IMR-90 (cell line): Measurements from ENCODE around the gene PDE4B. TPM values are rescaled to one million over a fixed set of nuclear protein-coding genes. Genes with fewer than 3 reads are reported as not detected.

Source experiments
- ATAC-seq: fragments of 200-7000 bp; cut with Tn5 transposase; 2 replicates; pipeline ENCODE4 v1.9.1; 2020; ENCODE audit warnings: low read depth, mild to moderate bottlenecking, moderate library complexity
- BruUV-seq: library from RNA; stranded (reverse); fragments of 400-500 nt; replicated peaks from 2 replicates; lab custom pipeline; 2021; lab: Mats Ljungman, UMichigan
- CTCF ChIA-PET: fragments of 300-600 bp; formaldehyde crosslinking; extraction: SDS; loops from one replicate; lab custom pipeline; 2021; ENCODE audit warnings: antibody characterized with exemption; lab: Yijun Ruan, JAX
- POLR2A ChIA-PET: fragments of 300-600 bp; sonication (Branson Sonifier 250); formaldehyde crosslinking; loops from one replicate; lab custom pipeline; 2022; ENCODE audit warnings: antibody characterized with exemption; ENCODE audit not compliant: unreplicated experiment; lab: Charles Lee
- DNase-seq: peaks from one replicate; pipeline ENCODE4 v3.0.0; 2013
- H2AFZ ChIP-seq: replicated peaks from 2 replicates; pipeline ENCODE3; 2013; ENCODE audit warnings: low read length, mild to moderate bottlenecking; ENCODE audit not compliant: poor library complexity
- H2AK5ac ChIP-seq: 2 replicates; pipeline ENCODE4 v1.6.1; 2013; ENCODE audit warnings: low read depth, low read length, inconsistent platforms
- H2AK9ac ChIP-seq: replicated peaks from 2 replicates; pipeline ENCODE3; 2013; ENCODE audit warnings: mild to moderate bottlenecking, low read depth, low read length, moderate library complexity; ENCODE audit not compliant: poor library complexity
- H2BK120ac ChIP-seq: 2 replicates; pipeline ENCODE4 v1.6.1; 2013; ENCODE audit warnings: low read depth, low read length, inconsistent platforms
- H2BK15ac ChIP-seq: 3 replicates; pipeline ENCODE4 v1.6.1; 2013; ENCODE audit warnings: low read depth, low read length, inconsistent platforms
- H2BK20ac ChIP-seq: 2 replicates; pipeline ENCODE4 v1.6.1; 2013; ENCODE audit warnings: low read depth, mild to moderate bottlenecking, inconsistent platforms, low read length, moderate library complexity
- H2BK5ac ChIP-seq: 2 replicates; pipeline ENCODE4 v1.6.1; 2013; ENCODE audit warnings: mild to moderate bottlenecking, low read depth, low read length, inconsistent platforms; ENCODE audit not compliant: poor library complexity, severe bottlenecking
- H3K14ac ChIP-seq: replicated peaks from 2 replicates; pipeline ENCODE4 v1.6.1; 2013; ENCODE audit warnings: low read depth, low read length, inconsistent platforms
- H3K18ac ChIP-seq: 2 replicates; pipeline ENCODE4 v1.6.1; 2013; ENCODE audit warnings: low read depth, low read length, control low read depth
- H3K23ac ChIP-seq: 2 replicates; pipeline ENCODE4 v1.6.1; 2013; ENCODE audit warnings: low read depth, low read length, inconsistent platforms
- H3K27ac ChIP-seq: 2 replicates; pipeline ENCODE4 v1.5.1; 2013; ENCODE audit warnings: mild to moderate bottlenecking, control low read depth, low read length; ENCODE audit not compliant: insufficient read depth
- H3K27me3 ChIP-seq: 2 replicates; pipeline ENCODE4 v1.6.1; 2013; ENCODE audit warnings: low read length; ENCODE audit not compliant: control insufficient read depth, insufficient read depth
- H3K36me3 ChIP-seq: 2 replicates; pipeline ENCODE4 v1.6.1; 2013; ENCODE audit warnings: low read length, mixed read lengths; ENCODE audit not compliant: control insufficient read depth, insufficient read depth
- H3K4ac ChIP-seq: 2 replicates; pipeline ENCODE4 v1.6.1; 2013; ENCODE audit warnings: low read depth, low read length, inconsistent platforms
- H3K4me1 ChIP-seq: 2 replicates; pipeline ENCODE4 v1.6.1; 2013; ENCODE audit warnings: low read length, mixed read lengths; ENCODE audit not compliant: control insufficient read depth, insufficient read depth
- H3K4me2 ChIP-seq: 2 replicates; pipeline ENCODE4 v1.6.1; 2013; ENCODE audit warnings: low read depth, mild to moderate bottlenecking, control low read depth, low read length, moderate library complexity
- H3K4me3 ChIP-seq: 2 replicates; pipeline ENCODE4 v1.5.1; 2013; ENCODE audit warnings: low read depth, mild to moderate bottlenecking, control low read depth, low read length, moderate library complexity; ENCODE audit not compliant: insufficient read depth
- H3K56ac ChIP-seq: 2 replicates; pipeline ENCODE4 v1.6.1; 2013; ENCODE audit warnings: low read length, inconsistent platforms; ENCODE audit not compliant: insufficient read depth; ENCODE audit errors: extremely low read depth
- H3K79me1 ChIP-seq, 2 experiments: 2 replicates each; pipeline ENCODE4 v1.6.1; 2013; ENCODE audit warnings: low read length in 2 of 2, inconsistent platforms in 1 of 2, low read depth in 1 of 2
- H3K9ac ChIP-seq: 2 replicates; pipeline ENCODE4 v1.6.1; 2013; ENCODE audit warnings: low read depth, low read length, control low read depth
- H3K9me1 ChIP-seq: 2 replicates; pipeline ENCODE4 v1.6.1; 2013; ENCODE audit warnings: low read length, inconsistent platforms; ENCODE audit not compliant: insufficient read depth
- H3K9me3 ChIP-seq: 2 replicates; pipeline ENCODE4 v1.6.1; 2013; ENCODE audit warnings: low read length; ENCODE audit not compliant: control insufficient read depth, insufficient read depth
- H4K20me1 ChIP-seq: 2 replicates; pipeline ENCODE4 v1.6.1; 2013; ENCODE audit warnings: low read length, inconsistent platforms; ENCODE audit not compliant: insufficient read depth
- H4K5ac ChIP-seq: 2 replicates; pipeline ENCODE4 v1.6.1; 2013; ENCODE audit warnings: mild to moderate bottlenecking, low read depth, low read length, control low read depth
- H4K8ac ChIP-seq, 2 experiments: 2 replicates each; pipeline ENCODE4 v1.6.1; 2013; ENCODE audit warnings: low read depth in 2 of 2, low read length in 2 of 2, control low read depth in 1 of 2, inconsistent platforms in 1 of 2
- H4K91ac ChIP-seq: 2 replicates; pipeline ENCODE4 v1.6.1; 2013; ENCODE audit warnings: low read depth, low read length, inconsistent platforms; ENCODE audit not compliant: insufficient read depth
- CHD1 ChIP-seq: IDR thresholded peaks from 2 replicates; pipeline ENCODE4 v1.6.1; 2012; ENCODE audit warnings: low read depth, low read length, improper control_type of control experiment
- MAZ ChIP-seq: IDR thresholded peaks from 2 replicates; pipeline ENCODE4 v1.6.1; 2012; ENCODE audit warnings: low read depth, mild to moderate bottlenecking, low read length, improper control_type of control experiment, moderate library complexity, borderline replicate concordance
- MXI1 ChIP-seq: IDR thresholded peaks from 2 replicates; pipeline ENCODE4 v1.6.1; 2012; ENCODE audit warnings: low read depth, mild to moderate bottlenecking, low read length, moderate library complexity, borderline replicate concordance
- NFE2L2 ChIP-seq: fragments of 150-350 bp; IDR thresholded peaks from 2 replicates; pipeline ENCODE4 v1.6.1; 2016; ENCODE audit warnings: low read depth, mild to moderate bottlenecking, low read length
- POLR2A ChIP-seq: IDR thresholded peaks from 2 replicates; pipeline ENCODE4 v1.6.1; 2012; ENCODE audit warnings: mild to moderate bottlenecking, low read depth, low read length
- RAD21 ChIP-seq: IDR thresholded peaks from 2 replicates; pipeline ENCODE4 v1.6.1; 2012; ENCODE audit warnings: low read length, improper control_type of control experiment
- SMC3 ChIP-seq: fragments of 150-350 bp; IDR thresholded peaks from 2 replicates; pipeline ENCODE4 v1.6.1; 2016; ENCODE audit warnings: low read depth, mild to moderate bottlenecking, antibody characterized with exemption, low read length, moderate library complexity
- WGBS, 2 experiments: methylation state at CpG; one replicate each; pipeline versions ENCODE4 v1.1.5 to v1.1.7; 2013; ENCODE audit warnings: missing lambda C conversion rate in 2 of 2; ENCODE audit not compliant: insufficient read length in 1 of 2; ENCODE audit errors: extremely low coverage in 2 of 2; 5-methylcytosine and 5-hydroxymethylcytosine counted together
- dilution Hi-C: fragments of 300-500 bp; cut with HindIII; formaldehyde crosslinking; loops from one replicate; pipeline ENCODE4 v1.14.3; 2018; ENCODE audit warnings: low sequenced_read_pairs; ENCODE audit not compliant: unreplicated experiment
- in situ Hi-C: fragments of 300-500 bp; cut with MboI; formaldehyde crosslinking; loops from 3 replicates; pipeline ENCODE4 v1.14.3; 2019; ENCODE audit warnings: low sequenced_read_pairs, inconsistent platforms, mixed read lengths
- intact Hi-C: fragments of 100-400 bp; cut with micrococcal nuclease; formaldehyde crosslinking; loops from 2 replicates; pipeline ENCODE4 v1.10.0; 2022
- polyA plus RNA-seq, 3 experiments: library from polyadenylated mRNA; depleted of rRNA; stranded (reverse); fragments of >200 nt; gene quantifications; 2 replicates each; pipeline ENCODE4 v1.2.3, GENCODE V29; 2012; ENCODE audit warnings: low replicate concordance in 1 of 3
- total RNA-seq: library from RNA; depleted of rRNA; stranded (reverse); fragments of >200 nt; gene quantifications from 2 replicates; pipeline ENCODE4 v1.2.3, GENCODE V29; 2012
- TF ChIP-seq, protein P1 (sequence below): fragments of 150-350 bp; IDR thresholded peaks from 2 replicates; pipeline ENCODE4 v1.6.1; 2016; ENCODE audit warnings: low read depth, mild to moderate bottlenecking, low read length, moderate library complexity, borderline replicate concordance

The PDE4B gene
- total and polyA plus RNA-seq, 2 of the 4 experiments (the other 2 are of a cell fraction): 5.8 to 21.3 TPM

DNA sequence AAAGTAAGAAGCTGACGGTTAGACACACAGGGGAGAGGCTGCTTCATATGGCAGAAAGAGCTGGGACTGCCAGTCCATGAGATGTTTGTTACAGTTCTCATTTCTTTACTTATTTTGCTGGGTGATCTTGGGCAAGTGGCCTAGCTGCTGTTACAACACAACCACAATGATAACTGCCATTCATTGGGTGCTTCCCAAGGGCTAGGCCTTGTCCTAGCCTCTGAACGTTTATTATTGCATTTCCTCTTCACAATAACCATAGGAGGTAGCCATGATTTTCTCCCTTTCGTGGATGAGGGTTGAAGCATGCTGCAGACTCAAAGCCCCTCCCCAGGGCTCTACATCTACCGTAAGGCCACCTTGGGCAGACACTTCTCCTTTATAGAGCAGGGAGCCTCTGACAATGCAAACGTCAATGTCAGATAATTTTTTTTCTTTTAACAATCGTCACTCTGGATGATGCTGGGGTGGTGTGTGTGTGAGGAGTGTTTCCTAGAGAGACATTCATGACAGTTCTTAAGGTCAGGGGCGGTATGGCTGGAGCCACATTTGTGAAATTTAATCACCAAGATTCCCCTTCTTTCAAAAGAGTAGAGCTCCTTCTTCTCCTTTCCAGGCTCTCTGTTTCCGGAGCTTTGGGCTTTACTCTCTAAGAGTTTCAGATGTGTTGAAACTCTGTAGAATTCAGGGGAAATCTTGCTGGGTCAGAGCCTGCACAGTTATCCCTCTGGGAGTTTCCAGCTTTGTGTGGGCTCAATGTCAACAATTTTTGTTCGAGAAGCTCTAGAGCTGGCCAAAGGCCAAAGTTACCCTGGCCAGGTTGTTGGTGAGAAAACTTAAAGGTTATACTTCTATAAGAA is 602.7 kb downstream of the PDE4B start:
- ATAC-seq (peak; percentile 35; the same call in 1 of the 2 replicates), DNase-seq (peak; percentile 61)
- no peaks in the 10 kb centered on the region for H4K20me1 ChIP-seq
- no peak overlapping the region for H4K5ac ChIP-seq
- 0 out of 2 replicates have a peak overlapping the region, but pooled peaks have one; percentile 24 for H3K14ac ChIP-seq
- ChIA-PET POLR2A (no interaction called here), CTCF (interaction anchor here (1.0 to 1.1 kb wide), 4 partner anchors 9 to 51 kb away, joined by 3 to 5 read pairs (median 4); no protein-coding TSS in a partner anchor)
- no peak overlapping the region for H2BK120ac ChIP-seq
- no peak overlapping the region for H3K9ac ChIP-seq
- no CpG with 5 or more reads among the region's 9 CpGs for WGBS, 2 experiments
- peak overlapping the region; percentile 6 for H2AFZ ChIP-seq
- H2BK15ac ChIP-seq: no peak overlapping the region
- H3K36me3 ChIP-seq: no peaks in the 10 kb centered on the region
- no peaks in the 10 kb centered on the region for H3K27me3 ChIP-seq
- H2AK9ac ChIP-seq: no peak overlapping the region
- H3K79me1 ChIP-seq: no peaks in the 10 kb centered on the region
- no peak overlapping the region for H3K4me2 ChIP-seq
- no peak for TF ChIP-seq SMC3
- TF ChIP-seq MAZ: no peak
- no peak for TF ChIP-seq RAD21
- TF ChIP-seq MXI1: no peak
- TF ChIP-seq, protein P1, sequence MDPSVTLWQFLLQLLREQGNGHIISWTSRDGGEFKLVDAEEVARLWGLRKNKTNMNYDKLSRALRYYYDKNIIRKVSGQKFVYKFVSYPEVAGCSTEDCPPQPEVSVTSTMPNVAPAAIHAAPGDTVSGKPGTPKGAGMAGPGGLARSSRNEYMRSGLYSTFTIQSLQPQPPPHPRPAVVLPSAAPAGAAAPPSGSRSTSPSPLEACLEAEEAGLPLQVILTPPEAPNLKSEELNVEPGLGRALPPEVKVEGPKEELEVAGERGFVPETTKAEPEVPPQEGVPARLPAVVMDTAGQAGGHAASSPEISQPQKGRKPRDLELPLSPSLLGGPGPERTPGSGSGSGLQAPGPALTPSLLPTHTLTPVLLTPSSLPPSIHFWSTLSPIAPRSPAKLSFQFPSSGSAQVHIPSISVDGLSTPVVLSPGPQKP: no peak
- TF ChIP-seq POLR2A: no peak
- no peak for TF ChIP-seq CHD1
- TF ChIP-seq NFE2L2: no peak
- no peak overlapping the region for H2BK20ac ChIP-seq
- no peaks in the 10 kb centered on the region for H3K9me1 ChIP-seq
- no peak overlapping the region for H4K8ac ChIP-seq
- dilution Hi-C loops (no loop called here), intact Hi-C loops (no loop called here), in situ Hi-C loops (no loop called here)
- no peak overlapping the region for H3K56ac ChIP-seq
- H4K91ac ChIP-seq: no peak overlapping the region
- BruUV-seq: no TSS peak
- H3K27ac ChIP-seq: no peak overlapping the region
- H2AK5ac ChIP-seq: no peak overlapping the region
- no peak overlapping the region for H3K23ac ChIP-seq
- no peak overlapping the region for H3K18ac ChIP-seq
- peaks cover 5% of the 10 kb centered on the region; the same call in 1 of the 2 replicates for H3K4me1 ChIP-seq
- H2BK5ac ChIP-seq: no peak overlapping the region
- H3K4me3 ChIP-seq: no peak overlapping the region
- H3K4ac ChIP-seq: no peak overlapping the region
- no peaks in the 10 kb centered on the region for H3K9me3 ChIP-seq
